ENCODE measurements around the gene LINS1. TPM values are rescaled to one million over a fixed set of nuclear protein-coding genes. Genes with fewer than 3 reads are reported as not detected.

LINS1 gene
- total and polyA plus RNA-seq, 10 of the 15 experiments (the other 5 are each of a cell fraction or from before 2014, with no cell fraction given) = 13.5 to 33.1 (median 20.3) TPM

GRCh38 chr15:100588638-100589242 lies 13.2 kb downstream of the LINS1 start:
- ChIA-PET RAD21 (ENCODE audit: unreplicated experiment) (no interaction called here), CTCF (interaction anchor here (1.0 kb wide), 1 partner anchor 16 kb away, joined by 4 read pairs; no protein-coding TSS in a partner anchor), POLR2A (no interaction called here), SMC1A (ENCODE audit: uncharacterized antibody, unreplicated experiment) (interaction anchor here (1.5 kb wide), 1 partner anchor 18 kb away, joined by 3 read pairs; no protein-coding TSS in a partner anchor)
- H3K4me1 ChIP-seq (ENCODE audit: control insufficient read depth, insufficient read depth, low read length) = no peaks in the 10 kb centered on the region
- no peaks in the 10 kb centered on the region for H4K20me1 ChIP-seq (ENCODE audit: control insufficient read depth, insufficient read depth)
- H3K9ac ChIP-seq (ENCODE audit: control insufficient read depth, insufficient read depth, low read length) = no peak overlapping the region
- 100% methylated on average over 1 of the region's 1 CpG for WGBS (ENCODE audit: insufficient coverage, insufficient replicate concordance, low lambda C conversion rate, missing lambda C conversion rate)
- no peak overlapping the region for H3K4me2 ChIP-seq (ENCODE audit: control insufficient read depth, insufficient read depth)
- H3K79me2 ChIP-seq (ENCODE audit: control insufficient read depth, insufficient read depth, low read length) = peaks cover 7% of the 10 kb centered on the region
- no peak overlapping the region for H3K27ac ChIP-seq (ENCODE audit: control insufficient read depth, insufficient read depth)
- no peak overlapping the region for H2AFZ ChIP-seq (ENCODE audit: control insufficient read depth, low read depth, low read length)
- in situ Hi-C loops (cut with MboI) (no loop called here), intact Hi-C loops (cut with micrococcal nuclease; ENCODE audit: unreplicated experiment) (no loop called here)
- peaks cover 0 to 2% of the 10 kb centered on the region in 2 experiments; a peak in 1 of 4 replicates for H3K36me3 ChIP-seq (ENCODE audit: control insufficient read depth in 2 of 2, insufficient read depth in 2 of 2, low read length in 1 of 2)
- peaks cover 11% of the 10 kb centered on the region for H3K9me3 ChIP-seq (replicated peaks; ENCODE audit: control insufficient read depth, insufficient read depth, low read length)
- no peak for FAIRE-seq
- H3K4me3 ChIP-seq = no peak overlapping the region
- ATAC-seq = no peak
- no peak for DNase-seq (ENCODE audit: low read depth, low spot score)
- no TSS peak for BruUV-seq (replicated peaks)
- no peak for TF ChIP-seq ZNF274 (IDR thresholded peaks at IDR 0.05; ENCODE audit: insufficient read depth, insufficient read length)
- 0 out of 2 replicates have a peak, but pooled peaks have one; percentile 23 for TF ChIP-seq CBX5 (IDR thresholded peaks at IDR 0.05; ENCODE audit: low read depth)
- H3K27me3 ChIP-seq (replicated peaks in 1 of 2; ENCODE audit: control insufficient read depth in 2 of 2, insufficient read depth in 2 of 2, low read length in 1 of 2) = no peaks in the 10 kb centered on the region

- ChIA-PET SMC1A (ENCODE audit: uncharacterized antibody, unreplicated experiment) (no interaction called here), RAD21 (ENCODE audit: unreplicated experiment) (no interaction called here), CTCF (interaction anchor here (1.3 kb wide), 1 partner anchor 8 kb away, joined by 3 read pairs; no protein-coding TSS in a partner anchor), POLR2A (no interaction called here)
- intact Hi-C loops (cut with micrococcal nuclease; ENCODE audit: unreplicated experiment) = no loop called here
- DNase-seq (ENCODE audit: low read depth, low spot score) = no peak
- H3K79me2 ChIP-seq (ENCODE audit: control insufficient read depth, insufficient read depth, low read length) = peaks cover 1% of the 10 kb centered on the region; the same call in 1 of the 2 replicates
- H3K36me3 ChIP-seq (ENCODE audit: control insufficient read depth in 2 of 2, insufficient read depth in 2 of 2, low read length in 1 of 2) = no peaks in the 10 kb centered on the region; a peak in 1 of 4 replicates
- no peak overlapping the region for H3K9ac ChIP-seq (ENCODE audit: control insufficient read depth, insufficient read depth, low read length)
- BruUV-seq (replicated peaks) = no TSS peak
- 81% methylated on average over 4 of the region's 4 CpGs for WGBS (ENCODE audit: insufficient coverage, insufficient replicate concordance, low lambda C conversion rate, missing lambda C conversion rate)
- no peaks in the 10 kb centered on the region; the same call in 2 of the 3 replicates for H3K9me3 ChIP-seq (replicated peaks; ENCODE audit: control insufficient read depth, insufficient read depth, low read length)
- H3K4me2 ChIP-seq (ENCODE audit: control insufficient read depth, insufficient read depth) = no peak overlapping the region
- H3K27me3 ChIP-seq (replicated peaks in 1 of 2; ENCODE audit: control insufficient read depth in 2 of 2, insufficient read depth in 2 of 2, low read length in 1 of 2) = no peaks in the 10 kb centered on the region
- no peaks in the 10 kb centered on the region for H3K4me1 ChIP-seq (ENCODE audit: control insufficient read depth, insufficient read depth, low read length)
- FAIRE-seq = no peak
- no peak overlapping the region for H3K4me3 ChIP-seq
- H3K27ac ChIP-seq (ENCODE audit: control insufficient read depth, insufficient read depth) = no peak overlapping the region
- H4K20me1 ChIP-seq (ENCODE audit: control insufficient read depth, insufficient read depth) = no peaks in the 10 kb centered on the region
- no peak for ATAC-seq
- no peak overlapping the region for H2AFZ ChIP-seq (ENCODE audit: control insufficient read depth, low read depth, low read length)
- in situ Hi-C loops (cut with MboI) = no loop called here
- TF ChIP-seq SKIL (IDR thresholded peaks at IDR 0.05; ENCODE audit: low read depth, poor library complexity, severe bottlenecking) (no peak), BMI1 (IDR thresholded peaks at IDR 0.05; ENCODE audit: borderline replicate concordance) (no peak), EED (IDR thresholded peaks at IDR 0.05; ENCODE audit: low read depth) (no peak), MEF2A (IDR thresholded peaks at IDR 0.05; ENCODE audit: insufficient read depth, low read depth, low read length) (no peak), TARDBP (IDR thresholded peaks at IDR 0.05; ENCODE audit: borderline replicate concordance) (no peak), SMARCA5 (IDR thresholded peaks at IDR 0.05) (no peak), IRF3 (IDR thresholded peaks at IDR 0.05) (no peak), PAX8 (IDR thresholded peaks at IDR 0.05) (no peak), RUNX3 (IDR thresholded peaks at IDR 0.05; ENCODE audit: low read length) (no peak)
Observed at GRCh38 chr15:100580414-100580813, 21.6 kb downstream of the LINS1 start.
